Endodermal cell (in vitro differentiated cells): Measurements from ENCODE around the gene TMOD2. TPM values are rescaled to one million over a fixed set of nuclear protein-coding genes. Genes with fewer than 3 reads are reported as not detected.

Experiments
- DNase-seq: peaks from one replicate; pipeline ENCODE4 v3.0.0-alpha.2; 2017
- H3K27ac ChIP-seq: 2 replicates; pipeline ENCODE4 v1.5.1; 2013; ENCODE audit warnings: mild to moderate bottlenecking, low read depth, low read length, moderate library complexity
- H3K27me3 ChIP-seq: 2 replicates; pipeline ENCODE4 v1.6.1; 2013; ENCODE audit warnings: mild to moderate bottlenecking, low read length, moderate library complexity; ENCODE audit not compliant: insufficient read depth, control insufficient read depth, poor library complexity, severe bottlenecking
- H3K36me3 ChIP-seq: 2 replicates; pipeline ENCODE4 v1.7.0; 2013; ENCODE audit warnings: mild to moderate bottlenecking, low read length, moderate library complexity; ENCODE audit not compliant: control insufficient read depth, insufficient read depth
- H3K4me1 ChIP-seq: one replicate; pipeline ENCODE4 v1.7.0; 2013; ENCODE audit warnings: low read length; ENCODE audit not compliant: control insufficient read depth, insufficient read depth
- H3K4me3 ChIP-seq: 2 replicates; pipeline ENCODE4 v1.5.1; 2013; ENCODE audit warnings: mild to moderate bottlenecking, low read length, moderate library complexity
- H3K9ac ChIP-seq: 2 replicates; pipeline ENCODE4 v1.6.1; 2013; ENCODE audit warnings: mild to moderate bottlenecking, low read length, moderate library complexity; ENCODE audit not compliant: poor library complexity, severe bottlenecking; ENCODE audit errors: extremely low read depth
- H3K9me3 ChIP-seq: 2 replicates; pipeline ENCODE4 v1.6.1; 2013; ENCODE audit warnings: mild to moderate bottlenecking, low read length, moderate library complexity; ENCODE audit not compliant: control insufficient read depth
- H3K27ac Mint-ChIP-seq: 2 replicates; pipeline ENCODE4 v1.8.0; 2020; ENCODE audit warnings: mixed read lengths
- H3K27me3 Mint-ChIP-seq: 2 replicates; pipeline ENCODE4 v1.8.0; 2021; ENCODE audit warnings: mild to moderate bottlenecking, mixed read lengths; ENCODE audit not compliant: insufficient read depth
- H3K36me3 Mint-ChIP-seq: 2 replicates; pipeline ENCODE4 v1.8.0; 2020; ENCODE audit warnings: low read depth, mixed read lengths
- H3K4me1 Mint-ChIP-seq: 2 replicates; pipeline ENCODE4 v1.8.0; 2020; ENCODE audit warnings: mixed read lengths
- H3K4me3 Mint-ChIP-seq: 2 replicates; pipeline ENCODE4 v1.8.0; 2020; ENCODE audit warnings: mild to moderate bottlenecking, moderate library complexity, mixed read lengths
- H3K9me3 Mint-ChIP-seq: 2 replicates; pipeline ENCODE4 v1.8.0; 2020; ENCODE audit warnings: mild to moderate bottlenecking, mixed read lengths
- CTCF ChIP-seq: fragments of 200-600 bp; sonication (generic); conservative IDR thresholded peaks from 2 replicates; pipeline ENCODE4 v1.5.0; 2021; ENCODE audit warnings: antibody characterized with exemption, mild to moderate bottlenecking
- WGBS, 2 experiments: methylation state at CpG; one replicate each; pipeline versions ENCODE4 v1.1.5 to v1.1.7; 2013; ENCODE audit warnings: missing lambda C conversion rate in 2 of 2, mixed read lengths in 1 of 2; ENCODE audit not compliant: insufficient coverage in 1 of 2, insufficient read length in 1 of 2; 5-methylcytosine and 5-hydroxymethylcytosine counted together
- total RNA-seq, 2 donors: library from RNA; stranded (reverse); fragmentation: NEBNext Ultra II Directional in 1 of 2; extraction: Animal tissue kit (Norgen Biotek cat#: 25700) in 1 of 2; gene quantifications; 2 replicates in 1 of 2; 3 replicates in 1 of 2; pipeline ENCODE4 v1.2.1, GENCODE V29; 2021

The TMOD2 gene
- total RNA-seq, 2 donors from 2014 or later = 2.1 to 2.5 TPM

- Histone ChIP-seq H3K9ac (no peak overlapping the region), H3K4me3 (no peak overlapping the region), H3K4me1 (no peaks in the 10 kb centered on the region), H3K9me3 (no peaks in the 10 kb centered on the region), H3K36me3 (no peaks in the 10 kb centered on the region), H3K27ac (no peak overlapping the region), H3K27me3 (peaks cover 86% of the 10 kb centered on the region)
- Mint-ChIP-seq H3K4me1 (no peaks in the 10 kb centered on the region), H3K9me3 (no peaks in the 10 kb centered on the region), H3K4me3 (no peak overlapping the region), H3K36me3 (no peaks in the 10 kb centered on the region), H3K27me3 (peaks cover 77% of the 10 kb centered on the region), H3K27ac (no peak overlapping the region)
- DNase-seq = no peak
- WGBS, 2 experiments = 81 to 85% methylated on average over 5 of the region's 5 CpGs
- TF ChIP-seq CTCF = no peak
Observed at GRCh38 chr15:51749307-51749706, 2.1 kb upstream of the TMOD2 start.

- Histone ChIP-seq H3K4me3 (no peak overlapping the region), H3K27ac (no peak overlapping the region), H3K4me1 (no peaks in the 10 kb centered on the region), H3K9me3 (no peaks in the 10 kb centered on the region), H3K36me3 (no peaks in the 10 kb centered on the region), H3K9ac (no peak overlapping the region), H3K27me3 (peaks cover 86% of the 10 kb centered on the region)
- DNase-seq = no peak
- H3K4me1 Mint-ChIP-seq = no peaks in the 10 kb centered on the region
- H3K4me3 Mint-ChIP-seq = no peak overlapping the region
- no peak for TF ChIP-seq CTCF
- no peaks in the 10 kb centered on the region for H3K9me3 Mint-ChIP-seq
- no peak overlapping the region for H3K27ac Mint-ChIP-seq
- WGBS, 2 experiments = 82 to 91% methylated on average over 3 to 4 of the region's 4 CpGs
- no peaks in the 10 kb centered on the region for H3K36me3 Mint-ChIP-seq
- H3K27me3 Mint-ChIP-seq = peaks cover 76% of the 10 kb centered on the region
Observed at GRCh38 chr15:51750186-51750585, 1.2 kb upstream of the TMOD2 start.

GRCh38 chr15:51751697-51752683 lies 593 bp downstream of the TMOD2 start:
- Histone ChIP-seq H3K27ac (no peak overlapping the region), H3K36me3 (no peaks in the 10 kb centered on the region), H3K4me1 (no peaks in the 10 kb centered on the region), H3K4me3 (peak overlapping the region; percentile 79), H3K9ac (no peak overlapping the region), H3K9me3 (no peaks in the 10 kb centered on the region), H3K27me3 (peaks cover 89% of the 10 kb centered on the region)
- no peaks in the 10 kb centered on the region for H3K9me3 Mint-ChIP-seq
- 3 to 5% methylated on average over 30 to 71 of the region's 71 CpGs for WGBS, 2 experiments
- DNase-seq = peak; percentile 76
- TF ChIP-seq CTCF = no peak
- H3K36me3 Mint-ChIP-seq = no peaks in the 10 kb centered on the region
- peaks cover 70% of the 10 kb centered on the region for H3K27me3 Mint-ChIP-seq
- H3K27ac Mint-ChIP-seq = no peak overlapping the region
- no peaks in the 10 kb centered on the region for H3K4me1 Mint-ChIP-seq
- peak overlapping the region; percentile 70 for H3K4me3 Mint-ChIP-seq
